Testis (tissue), 2 donors: ENCODE measurements around the gene DNAJC22.

Source experiments
- CTCF ChIP-seq, 3 experiments: fragments of 450-650 bp in 2 of 3; fragments of 200-600 bp in 1 of 3; sonication (generic) in 1 of 3; IDR thresholded peaks; one replicate each; pipeline ENCODE4 v1.5.1; 2016 to 2019; ENCODE audit warnings: antibody characterized with exemption in 3 of 3, mild to moderate bottlenecking in 2 of 3, moderate library complexity in 1 of 3
- POLR2A ChIP-seq: fragments of 450-650 bp; IDR thresholded peaks from one replicate; pipeline ENCODE4 v1.6.1; 2017; ENCODE audit warnings: antibody characterized with exemption, mild to moderate bottlenecking, moderate library complexity

- no peak for TF ChIP-seq CTCF (IDR thresholded peaks at IDR 0.05)
- TF ChIP-seq POLR2A: no peak
These were observed 23.9 kb downstream of the DNAJC22 start for GRCh38 chr12:49370539-49370938.
